K562 (cell line): ENCODE data around the gene DPY19L1.

Experiments used
- AFF4 ChIP-seq: sonication (generic); formaldehyde crosslinking; IDR thresholded peaks from 2 replicates; pipeline ENCODE4 v1.8.0; 2023; ENCODE audit warnings: mild to moderate bottlenecking, missing genetic modification reagents
- BHLHE40 ChIP-seq: IDR thresholded peaks from 2 replicates; pipeline ENCODE4 v1.6.1; 2011; ENCODE audit warnings: low read length, improper control_type of control experiment
- CTCF ChIP-seq, 3 experiments: IDR thresholded peaks in 2 of 3; conservative IDR thresholded peaks in 1 of 3; 2 replicates each; pipeline ENCODE4 v1.5.1; 2011 to 2012; ENCODE audit warnings: low read length in 3 of 3, mild to moderate bottlenecking in 3 of 3, control low read depth in 2 of 3, improper control_type of control experiment in 1 of 3, inconsistent platforms in 1 of 3, low read depth in 1 of 3, mixed read lengths in 1 of 3, moderate library complexity in 1 of 3; ENCODE audit not compliant: insufficient read depth in 2 of 3
- CUX1 ChIP-seq: fragments of 200-800 bp; sonication (Bioruptor generic); IDR thresholded peaks from 2 replicates; pipeline ENCODE4 v1.6.1; 2016; ENCODE audit warnings: missing genetic modification characterization, missing compliant biosample characterization
- POLR3A ChIP-seq: IDR thresholded peaks from 2 replicates; pipeline ENCODE4 v1.6.1; 2011; ENCODE audit warnings: borderline replicate concordance, mild to moderate bottlenecking, moderate library complexity; ENCODE audit not compliant: insufficient read length, insufficient read depth; ENCODE audit errors: extremely low read depth
- SIN3A ChIP-seq, 2 experiments: fragments of 150-350 bp in 1 of 2; IDR thresholded peaks; 2 replicates each; pipeline ENCODE4 v1.6.1; 2011 to 2016; ENCODE audit warnings: borderline replicate concordance in 2 of 2, low read depth in 2 of 2, low read length in 2 of 2, mild to moderate bottlenecking in 2 of 2, moderate library complexity in 2 of 2; ENCODE audit not compliant: control insufficient read depth in 1 of 2
- YY1 ChIP-seq, 3 experiments: IDR thresholded peaks; 2 replicates each; pipeline ENCODE4 v1.6.1; 2011; ENCODE audit warnings: low read length in 2 of 3, mild to moderate bottlenecking in 2 of 3, moderate library complexity in 2 of 3, borderline replicate concordance in 1 of 3, control low read depth in 1 of 3, low read depth in 1 of 3; ENCODE audit not compliant: insufficient read depth in 3 of 3, insufficient replicate concordance in 2 of 3, control insufficient read depth in 1 of 3, insufficient read length in 1 of 3; ENCODE audit errors: extremely low read depth in 1 of 3
- ZNF584 ChIP-seq: fragments of 200-800 bp; sonication (Bioruptor generic); IDR thresholded peaks from 2 replicates; pipeline ENCODE4 v1.6.1; 2016; ENCODE audit warnings: low read depth, mild to moderate bottlenecking, missing genetic modification characterization, missing compliant biosample characterization

- TF ChIP-seq ZNF584 (CRISPR knock-in tag) (no peak), POLR3A (no peak), CUX1 (CRISPR knock-in tag) (no peak), BHLHE40 (no peak), YY1 (IDR thresholded peaks at IDR 0.05; ENCODE audit: borderline replicate concordance in 1 of 3, control insufficient read depth in 1 of 3, extremely low read depth in 1 of 3, insufficient read depth in 3 of 3, insufficient read length in 1 of 3, insufficient replicate concordance in 2 of 3, low read depth in 1 of 3, low read length in 2 of 3) (no peak), AFF4 (CRISPR knock-in tag) (no peak), CTCF (IDR thresholded peaks at IDR 0.05 in 2 of 3, conservative IDR thresholded peaks at IDR 0.05 in 1 of 3; ENCODE audit: insufficient read depth in 2 of 3, low read depth in 1 of 3, low read length in 3 of 3) (no peak), SIN3A (IDR thresholded peaks at IDR 0.05; ENCODE audit: borderline replicate concordance in 2 of 2, control insufficient read depth in 1 of 2, low read depth in 2 of 2, low read length in 2 of 2) (no peak)
Observed at GRCh38 chr7:34879871-34880270, 157.4 kb downstream of the DPY19L1 start.
